Astrocyte of the cerebellum (primary cell): ENCODE measurements around the gene KLHL21.

Experiments used
- DNase-seq: peaks from one replicate; pipeline ENCODE4 v3.0.0-alpha.2; 2011; ENCODE audit warnings: low read depth
- H3K4me3 ChIP-seq: 2 replicates; pipeline ENCODE4 v1.5.1; 2011; ENCODE audit warnings: mild to moderate bottlenecking, low read depth, low read length, moderate library complexity
- in situ Hi-C: cut with HindIII; loops from 2 replicates; pipeline ENCODE4 v1.10.0; 2017; ENCODE audit warnings: low sequenced_read_pairs
- TF ChIP-seq, protein P1 (sequence below): IDR thresholded peaks from 2 replicates; pipeline ENCODE4 v1.5.1; 2012; ENCODE audit warnings: low read length, low read depth, moderate library complexity, mild to moderate bottlenecking; ENCODE audit errors: missing control alignments

KLHL21 gene

DNA sequence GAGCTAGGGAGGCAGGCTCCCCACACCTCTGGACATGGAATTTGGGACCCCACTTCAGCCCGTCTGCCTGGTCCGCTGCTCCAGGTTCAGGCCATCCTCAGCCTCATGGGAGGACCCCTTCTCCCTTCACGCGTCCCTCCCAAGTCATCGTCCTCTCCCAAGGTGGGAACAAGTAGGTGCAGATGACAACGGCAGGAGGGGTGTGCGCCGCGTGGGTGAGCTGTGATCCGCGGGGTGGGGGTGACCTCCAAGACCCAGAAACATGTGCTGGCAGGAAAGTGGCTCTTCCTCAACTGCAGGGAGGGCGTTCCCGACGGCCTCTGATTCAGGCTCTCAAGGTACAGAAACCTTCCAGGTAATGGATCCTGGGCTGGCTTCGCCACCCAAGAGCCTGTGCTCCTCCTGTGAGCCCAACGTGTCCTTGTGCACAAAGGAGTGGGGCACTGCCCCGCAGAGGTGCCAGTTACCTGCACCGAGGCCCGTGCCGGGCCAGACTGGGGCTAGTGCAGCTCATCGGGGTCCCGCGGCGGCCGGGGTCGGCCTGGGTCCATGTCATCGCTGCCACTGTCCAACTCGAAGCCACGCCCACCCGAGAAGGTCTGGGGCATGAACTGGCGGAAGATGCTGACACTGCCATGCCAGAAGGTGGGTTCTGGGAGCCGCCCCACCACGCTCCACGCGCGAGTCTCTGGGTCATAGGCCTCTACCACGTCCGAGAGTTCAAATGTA lies 9.6 kb downstream of the KLHL21 start:
- H3K4me3 ChIP-seq, result no peak overlapping the region
- DNase-seq, result no peak
- TF ChIP-seq, protein P1, sequence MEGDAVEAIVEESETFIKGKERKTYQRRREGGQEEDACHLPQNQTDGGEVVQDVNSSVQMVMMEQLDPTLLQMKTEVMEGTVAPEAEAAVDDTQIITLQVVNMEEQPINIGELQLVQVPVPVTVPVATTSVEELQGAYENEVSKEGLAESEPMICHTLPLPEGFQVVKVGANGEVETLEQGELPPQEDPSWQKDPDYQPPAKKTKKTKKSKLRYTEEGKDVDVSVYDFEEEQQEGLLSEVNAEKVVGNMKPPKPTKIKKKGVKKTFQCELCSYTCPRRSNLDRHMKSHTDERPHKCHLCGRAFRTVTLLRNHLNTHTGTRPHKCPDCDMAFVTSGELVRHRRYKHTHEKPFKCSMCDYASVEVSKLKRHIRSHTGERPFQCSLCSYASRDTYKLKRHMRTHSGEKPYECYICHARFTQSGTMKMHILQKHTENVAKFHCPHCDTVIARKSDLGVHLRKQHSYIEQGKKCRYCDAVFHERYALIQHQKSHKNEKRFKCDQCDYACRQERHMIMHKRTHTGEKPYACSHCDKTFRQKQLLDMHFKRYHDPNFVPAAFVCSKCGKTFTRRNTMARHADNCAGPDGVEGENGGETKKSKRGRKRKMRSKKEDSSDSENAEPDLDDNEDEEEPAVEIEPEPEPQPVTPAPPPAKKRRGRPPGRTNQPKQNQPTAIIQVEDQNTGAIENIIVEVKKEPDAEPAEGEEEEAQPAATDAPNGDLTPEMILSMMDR, result no peak
- in situ Hi-C loops, result no loop called here

DNA sequence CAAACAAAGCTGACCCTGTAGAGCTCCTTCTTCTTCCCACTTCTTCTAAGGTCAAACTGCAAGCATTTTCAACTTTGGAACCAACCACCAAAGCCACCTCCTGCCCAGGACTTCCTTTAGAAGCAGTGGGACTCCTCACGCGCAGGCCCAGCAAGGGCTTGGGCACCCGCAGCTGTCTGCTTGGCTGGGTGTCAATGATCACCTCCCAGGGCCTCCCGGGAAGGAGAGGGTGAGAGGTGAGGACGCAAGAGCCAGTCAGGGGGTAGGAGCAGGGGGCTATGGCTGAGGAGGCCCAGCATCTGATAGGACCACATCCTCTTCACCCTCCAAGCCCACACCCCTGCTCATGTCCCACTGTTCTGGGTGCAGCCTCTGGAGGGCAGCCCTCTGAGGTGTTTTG lies 10.2 kb downstream of the KLHL21 start:
- TF ChIP-seq, protein P1, result no peak
- no peak overlapping the region for H3K4me3 ChIP-seq
- DNase-seq, result no peak
- in situ Hi-C loops, result no loop called here

DNA sequence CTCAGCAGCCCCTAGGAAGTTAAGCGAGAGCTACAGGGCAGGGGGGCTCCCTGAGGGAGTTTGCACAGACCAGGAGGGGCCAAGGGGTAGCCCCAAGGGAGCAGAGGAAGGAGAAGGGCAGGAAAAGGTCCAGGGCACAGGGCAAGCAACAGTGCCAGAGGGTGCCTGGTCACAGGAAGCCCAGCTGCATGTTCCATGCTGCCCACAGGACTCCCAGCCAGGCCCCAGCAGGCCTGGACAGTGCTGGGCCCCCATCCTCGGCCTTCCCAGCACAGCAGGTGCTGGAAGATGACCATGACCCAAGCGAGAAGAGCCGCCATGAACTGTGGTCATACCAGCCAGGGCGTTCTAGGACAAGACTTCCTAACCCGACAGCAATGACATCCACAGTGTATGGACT lies 11.0 kb downstream of the KLHL21 start:
- H3K4me3 ChIP-seq, result no peak overlapping the region
- DNase-seq, result no peak
- TF ChIP-seq, protein P1, result no peak
- in situ Hi-C loops, result no loop called here

DNA sequence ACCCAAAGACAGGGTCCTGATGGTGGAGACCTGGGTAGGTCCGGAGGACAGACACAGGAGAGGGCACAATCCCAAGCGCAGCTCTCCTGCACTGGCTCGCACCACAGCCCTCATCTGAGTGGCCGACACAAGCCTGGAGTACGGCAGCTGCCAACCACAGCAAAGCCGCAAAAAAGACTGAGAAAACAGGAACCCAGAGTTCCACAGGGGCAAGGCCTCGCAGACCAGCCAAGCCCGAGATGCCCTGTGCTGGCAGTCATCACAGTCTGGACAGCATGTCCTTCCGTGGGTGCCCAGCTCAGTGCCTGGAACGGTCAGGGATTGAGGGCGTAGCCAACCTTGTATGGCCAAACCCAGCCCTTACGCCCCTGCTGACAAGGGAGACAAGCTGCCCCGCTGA lies 11.4 kb downstream of the KLHL21 start:
- no peak for DNase-seq
- TF ChIP-seq, protein P1, result no peak

DNA sequence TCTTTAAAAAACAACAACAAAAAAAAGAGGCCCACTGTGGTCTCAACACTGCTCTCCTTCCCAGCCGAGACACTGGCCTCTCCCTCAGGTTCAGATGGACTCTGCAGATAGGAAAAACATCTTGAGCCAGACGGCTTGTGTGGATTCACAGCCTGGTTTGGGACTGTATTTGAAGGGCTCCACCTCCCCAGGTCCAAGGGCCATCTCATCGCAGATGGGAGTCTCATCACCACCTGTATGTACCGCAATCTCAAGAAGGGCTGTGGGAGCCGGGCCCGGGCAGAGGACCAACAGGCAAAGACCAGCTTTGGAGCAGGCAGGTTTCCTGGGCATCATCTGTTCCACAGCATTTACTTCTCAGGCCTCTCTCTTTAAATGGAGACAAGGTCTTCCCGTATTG lies 12.6 kb downstream of the KLHL21 start:
- no peak for DNase-seq
- H3K4me3 ChIP-seq, result no peak overlapping the region
- in situ Hi-C loops, result no loop called here
- TF ChIP-seq, protein P1, result no peak

More for the DNA sequence above, 11.4 kb downstream of the KLHL21 start:
- no peak overlapping the region for H3K4me3 ChIP-seq
- in situ Hi-C loops, result no loop called here

DNA sequence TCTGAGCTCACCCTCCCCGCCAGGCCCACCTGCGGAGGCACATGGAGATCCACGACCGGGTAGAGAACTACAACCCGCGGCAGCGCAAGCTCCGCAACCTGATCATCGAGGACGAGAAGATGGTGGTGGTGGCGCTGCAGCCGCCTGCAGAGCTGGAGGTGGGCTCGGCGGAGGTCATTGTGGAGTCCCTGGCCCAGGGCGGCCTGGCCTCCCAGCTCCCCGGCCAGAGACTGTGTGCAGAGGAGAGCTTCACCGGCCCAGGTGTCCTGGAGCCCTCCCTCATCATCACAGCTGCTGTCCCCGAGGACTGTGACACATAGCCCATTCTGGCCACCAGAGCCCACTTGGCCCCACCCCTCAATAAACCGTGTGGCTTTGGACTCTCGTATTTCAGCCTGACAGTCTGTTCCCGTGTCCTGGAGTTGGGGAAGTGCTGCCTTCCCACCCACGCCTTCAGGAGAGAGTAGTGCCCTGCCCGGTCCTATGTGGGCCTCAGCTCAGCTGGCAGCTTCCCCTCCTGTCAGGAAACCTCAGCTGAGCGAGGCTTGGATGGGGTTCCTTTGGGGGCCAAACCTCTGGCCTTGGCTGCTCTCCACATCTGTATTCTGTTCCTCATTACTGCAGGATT lies 13.7 kb downstream of the KLHL21 start:
- in situ Hi-C loops, result no loop called here

More for the DNA sequence above, 13.7 kb downstream of the KLHL21 start:
- TF ChIP-seq, protein P1, result no peak
- no peak overlapping the region for H3K4me3 ChIP-seq
- DNase-seq, result no peak
